D721Med (cell line): ENCODE measurements around the gene TRIM39.
"Not testable (repeated sequence)": the region's sequence is repeated elsewhere in the genome, so short reads cannot be mapped to it uniquely, and the experiment has no call there.

Experiments used
- DNase-seq: peaks from one replicate; pipeline ENCODE4 v3.0.0; 2011; ENCODE audit warnings: low spot score; ENCODE audit not compliant: insufficient read length
- FAIRE-seq: peaks from 2 replicates; lab custom pipeline; 2011; peaks lifted over from hg19 to GRCh38; lab: Jason Lieb, UNC
- CTCF ChIP-seq: IDR thresholded peaks from 2 replicates; pipeline ENCODE4 v1.5.1; 2012; ENCODE audit warnings: mild to moderate bottlenecking, control low read depth; ENCODE audit not compliant: insufficient read depth; ENCODE audit errors: missing control alignments

The TRIM39 gene

GRCh38 chr6:30326526-30327231, at the start of gene TRIM39:
Gene TRIM39, plus strand, starts transcription at chr6:30326927. Its CDS starts 2,391 bp downstream, at chr6:30329318.
- FAIRE-seq (no peak), DNase-seq (peak; percentile 59)
- no peak for TF ChIP-seq CTCF

GRCh38 chr6:30280988-30281387, 45.7 kb upstream of the TRIM39 start:
- FAIRE-seq, DNase-seq: not testable (repeated sequence)

GRCh38 chr6:30282522-30282921, 44.2 kb upstream of the TRIM39 start:
- no peak for TF ChIP-seq CTCF
- DNase-seq: no peak

DNA sequence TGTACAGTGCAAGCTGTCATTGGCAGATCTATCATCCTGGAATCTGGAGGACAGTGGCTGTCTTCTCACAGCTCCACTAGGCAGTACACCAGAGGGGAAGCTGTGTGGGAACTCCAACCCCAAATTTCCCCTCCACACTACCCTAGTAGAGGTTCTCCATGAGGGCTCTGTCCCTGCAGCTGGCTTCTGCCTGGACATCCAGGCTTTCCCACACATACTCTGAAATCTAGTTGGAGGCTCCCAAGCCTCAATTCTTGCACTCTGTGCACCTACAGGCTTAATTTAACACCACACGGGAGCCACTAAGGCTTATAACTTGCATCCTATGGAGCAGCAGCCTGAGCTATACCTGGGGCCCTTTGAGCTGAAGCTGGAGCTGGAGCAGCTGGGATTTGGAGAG, 43.0 kb upstream of the TRIM39 start:
- no peak for TF ChIP-seq CTCF
- FAIRE-seq (no peak), DNase-seq (no peak)

More at GRCh38 chr6:30282522-30282921, 44.2 kb upstream of the TRIM39 start:
- FAIRE-seq: no peak

DNA sequence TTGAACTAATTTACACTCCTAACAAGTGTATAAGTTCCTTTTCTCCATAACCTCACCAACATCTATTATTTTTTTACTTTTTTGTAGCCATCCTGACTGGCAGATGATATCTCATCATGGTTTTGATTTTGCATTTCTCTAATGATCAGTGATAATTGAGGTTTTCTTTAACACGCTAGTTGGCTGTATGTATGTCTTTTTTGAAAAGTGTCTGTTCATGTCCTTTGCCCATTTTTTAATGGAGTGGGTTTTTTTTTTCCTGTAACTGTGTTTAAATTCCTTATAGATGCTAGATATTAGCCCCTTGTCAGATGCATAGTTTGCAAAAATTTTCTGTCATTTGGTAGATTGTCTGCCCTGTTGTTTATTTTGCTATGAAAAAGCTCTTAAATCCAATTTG, 39.6 kb upstream of the TRIM39 start:
- DNase-seq (no peak), FAIRE-seq (no peak)
- no peak for TF ChIP-seq CTCF

DNA sequence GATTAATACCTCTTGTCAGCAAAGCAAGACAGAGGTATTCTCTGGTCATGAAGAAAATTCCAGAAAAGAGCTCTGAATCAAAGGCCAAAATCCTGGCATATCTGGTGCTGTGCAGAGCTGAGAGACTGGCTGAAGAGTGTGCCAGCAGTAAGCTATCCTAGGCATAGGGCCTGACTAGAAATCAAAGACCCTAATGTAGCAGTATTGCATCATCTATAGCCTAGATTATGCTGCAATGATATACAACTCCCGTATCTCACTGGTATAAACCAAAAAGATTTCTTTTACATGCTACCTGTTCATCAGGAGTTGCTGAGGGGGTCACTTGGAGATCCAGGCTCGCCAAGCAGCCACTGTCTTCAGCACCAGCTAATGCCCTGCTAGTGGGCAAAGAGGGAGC, 30.9 kb upstream of the TRIM39 start:
- no peak for DNase-seq
- FAIRE-seq: no peak
- TF ChIP-seq CTCF: no peak

DNA sequence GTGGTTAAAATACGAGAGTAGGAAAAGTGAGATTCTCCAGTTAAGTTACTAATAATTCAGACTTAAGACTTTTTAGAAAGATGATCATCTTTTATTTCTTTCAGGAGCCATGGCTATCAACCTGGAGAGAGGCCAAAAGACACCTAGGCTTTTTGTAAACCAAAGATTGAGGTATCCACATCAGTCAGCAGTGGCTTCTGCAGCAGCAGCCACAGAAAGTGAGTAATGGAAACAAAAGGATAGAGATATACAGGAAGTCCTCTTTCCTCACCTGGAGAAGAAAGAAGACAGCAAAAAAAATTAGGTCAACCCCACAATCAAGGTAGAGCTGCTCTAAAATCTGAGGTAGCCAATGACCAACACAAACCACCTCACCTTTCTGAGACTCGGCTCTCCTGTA, 22.7 kb upstream of the TRIM39 start:
- no peak for DNase-seq
- no peak for TF ChIP-seq CTCF
- FAIRE-seq: no peak
